ENCODE measurements around the gene OPCML. TPM values are rescaled to one million over a fixed set of nuclear protein-coding genes. Genes with fewer than 3 reads are reported as not detected.

The OPCML gene
- total RNA-seq, 1 donor from 2014 or later: 2.7 TPM

DNA sequence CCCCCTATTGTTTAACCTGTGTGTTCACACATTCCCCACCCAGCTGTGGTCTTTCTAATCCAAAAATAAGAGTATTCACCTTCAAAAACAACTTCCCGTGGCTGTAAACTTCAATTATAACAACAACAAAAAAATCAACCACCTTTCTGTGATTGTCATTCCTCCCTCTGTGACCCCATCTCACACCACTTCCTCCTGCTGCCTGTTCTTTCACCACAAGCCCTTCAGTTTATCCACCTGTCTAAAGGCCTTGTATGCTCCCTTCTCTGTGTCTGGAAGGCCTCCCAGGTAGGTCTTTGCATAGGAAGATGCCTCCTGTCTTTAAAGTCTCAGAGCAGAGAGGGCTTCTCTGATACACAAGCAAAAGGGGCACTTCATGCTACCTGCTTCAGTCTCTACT, 707.7 kb downstream of the OPCML start:
- H3K4me1 Mint-ChIP-seq (ENCODE audit: low read depth): peaks cover 23% of the 10 kb centered on the region
- H3K27ac Mint-ChIP-seq (ENCODE audit: unreplicated experiment): no peak overlapping the region
- no peaks in the 10 kb centered on the region for H3K9me3 Mint-ChIP-seq (ENCODE audit: low read depth)
- no peaks in the 10 kb centered on the region for H3K27me3 Mint-ChIP-seq (ENCODE audit: low read depth)
- no peaks in the 10 kb centered on the region for H3K36me3 Mint-ChIP-seq (ENCODE audit: low read depth)
- no peak for DNase-seq (ENCODE audit: low spot score)
- no peak for TF ChIP-seq CTCF (IDR thresholded peaks at IDR 0.05)
- no peak overlapping the region for H3K4me3 Mint-ChIP-seq (ENCODE audit: unreplicated experiment)

- no peaks in the 10 kb centered on the region for H3K36me3 Mint-ChIP-seq (ENCODE audit: low read depth)
- no peak overlapping the region for H3K27ac Mint-ChIP-seq (ENCODE audit: unreplicated experiment)
- H3K9me3 Mint-ChIP-seq (ENCODE audit: low read depth): no peaks in the 10 kb centered on the region
- DNase-seq (ENCODE audit: low spot score): no peak
- H3K27me3 Mint-ChIP-seq (ENCODE audit: low read depth): no peaks in the 10 kb centered on the region
- no peak overlapping the region for H3K4me3 Mint-ChIP-seq (ENCODE audit: unreplicated experiment)
- TF ChIP-seq CTCF (IDR thresholded peaks at IDR 0.05): no peak
- peaks cover 38% of the 10 kb centered on the region for H3K4me1 Mint-ChIP-seq (ENCODE audit: low read depth)
These were observed 710.0 kb downstream of the OPCML start for GRCh38 chr11:132822276-132822675.

DNA sequence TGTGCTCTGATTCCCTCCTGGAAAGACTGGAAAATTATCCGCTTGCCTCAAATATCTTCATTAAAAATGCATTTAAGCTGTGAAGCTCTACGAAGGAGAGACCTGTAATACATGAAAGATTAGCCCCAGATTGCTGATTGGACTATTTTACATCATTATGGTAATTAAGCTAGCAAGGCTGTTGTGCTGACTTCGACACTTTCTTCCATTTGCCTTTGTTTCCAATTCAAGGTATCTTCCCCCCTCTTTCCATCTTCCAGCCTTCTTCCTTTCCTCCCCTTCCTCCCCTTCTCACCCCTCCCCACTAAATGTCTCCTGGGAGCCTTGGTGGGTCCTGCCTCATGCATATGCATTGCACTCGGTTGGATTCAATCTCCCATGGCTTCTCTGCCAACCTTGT, 710.8 kb downstream of the OPCML start:
- no peak for DNase-seq (ENCODE audit: low spot score)
- Mint-ChIP-seq H3K27me3 (ENCODE audit: low read depth) (no peaks in the 10 kb centered on the region), H3K27ac (ENCODE audit: unreplicated experiment) (peak overlapping the region; percentile 39), H3K9me3 (ENCODE audit: low read depth) (no peaks in the 10 kb centered on the region), H3K36me3 (ENCODE audit: low read depth) (no peaks in the 10 kb centered on the region), H3K4me1 (ENCODE audit: low read depth) (peaks cover 38% of the 10 kb centered on the region), H3K4me3 (ENCODE audit: unreplicated experiment) (no peak overlapping the region)
- TF ChIP-seq CTCF (IDR thresholded peaks at IDR 0.05): no peak

DNA sequence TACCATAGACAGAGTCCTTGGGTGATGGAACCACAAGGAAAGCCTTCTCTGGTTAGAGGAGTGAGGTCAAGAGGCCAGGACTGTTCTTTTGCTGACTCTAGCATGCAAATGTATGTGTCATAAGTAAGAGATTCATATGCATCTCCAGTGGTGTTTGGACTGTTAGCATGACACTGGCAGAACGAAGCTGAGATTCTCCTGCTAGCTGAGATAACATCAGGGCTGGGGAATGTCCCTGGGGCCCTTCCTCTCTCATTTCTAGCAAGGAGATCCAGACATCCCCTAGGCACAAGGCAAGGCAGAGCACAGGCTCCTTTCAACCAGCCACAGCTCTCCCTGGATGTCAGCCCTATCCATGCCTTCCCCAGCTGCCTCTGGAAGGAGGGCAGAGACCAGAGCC, 711.3 kb downstream of the OPCML start:
- H3K9me3 Mint-ChIP-seq (ENCODE audit: low read depth): no peaks in the 10 kb centered on the region
- H3K27me3 Mint-ChIP-seq (ENCODE audit: low read depth): no peaks in the 10 kb centered on the region
- H3K4me1 Mint-ChIP-seq (ENCODE audit: low read depth): peaks cover 38% of the 10 kb centered on the region
- H3K4me3 Mint-ChIP-seq (ENCODE audit: unreplicated experiment): no peak overlapping the region
- no peak for DNase-seq (ENCODE audit: low spot score)
- TF ChIP-seq CTCF (IDR thresholded peaks at IDR 0.05): no peak
- H3K36me3 Mint-ChIP-seq (ENCODE audit: low read depth): no peaks in the 10 kb centered on the region
- peak overlapping the region; percentile 39 for H3K27ac Mint-ChIP-seq (ENCODE audit: unreplicated experiment)

DNA sequence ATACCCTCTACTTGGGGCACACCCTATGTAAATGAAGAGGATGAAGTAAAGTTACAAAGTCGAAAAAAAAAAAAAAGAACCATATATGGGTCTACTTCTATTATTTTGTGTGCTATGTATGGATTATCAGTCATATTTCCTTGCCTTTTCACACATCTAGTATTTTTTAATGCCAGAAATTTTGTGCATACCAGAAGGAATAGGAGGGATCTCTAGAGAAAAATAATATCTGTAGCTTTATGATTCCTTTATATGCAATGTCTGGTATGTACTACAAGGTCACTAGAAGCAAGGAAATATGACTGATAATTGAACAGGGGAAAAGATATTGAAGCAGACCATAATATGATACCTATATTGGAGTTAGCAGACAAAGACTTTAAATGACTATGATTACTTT, 713.4 kb downstream of the OPCML start:
- peak overlapping the region; percentile 54 for H3K27ac Mint-ChIP-seq (ENCODE audit: unreplicated experiment)
- no peak for TF ChIP-seq CTCF (IDR thresholded peaks at IDR 0.05)
- no peak for DNase-seq (ENCODE audit: low spot score)
- H3K36me3 Mint-ChIP-seq (ENCODE audit: low read depth): no peaks in the 10 kb centered on the region
- no peaks in the 10 kb centered on the region for H3K9me3 Mint-ChIP-seq (ENCODE audit: low read depth)
- no peak overlapping the region for H3K4me3 Mint-ChIP-seq (ENCODE audit: unreplicated experiment)
- H3K4me1 Mint-ChIP-seq (ENCODE audit: low read depth): peaks cover 38% of the 10 kb centered on the region
- H3K27me3 Mint-ChIP-seq (ENCODE audit: low read depth): no peaks in the 10 kb centered on the region
